Measurements from ENCODE around the gene BCR.

Gene BCR

GRCh38 chr22:23353696-23354095 is 173.4 kb downstream of the BCR start:
- no peak overlapping the region for H2AFZ ChIP-seq (ENCODE audit: low read depth)
- no peaks in the 10 kb centered on the region for H3K79me2 ChIP-seq (ENCODE audit: insufficient read depth, low read depth)
- H3K27me3 ChIP-seq (ENCODE audit: insufficient read depth, low read depth): no peaks in the 10 kb centered on the region
- no peaks in the 10 kb centered on the region for H3K4me1 ChIP-seq (ENCODE audit: low read depth, poor library complexity, severe bottlenecking)
- no peak overlapping the region for H3K27ac ChIP-seq
- no peak overlapping the region for H3K4me2 ChIP-seq
- no peak overlapping the region for H3K4me3 ChIP-seq (IDR thresholded peaks at IDR 0.05; ENCODE audit: insufficient read depth, low read depth, low read length)
- H3K9ac ChIP-seq: no peak overlapping the region
- no peaks in the 10 kb centered on the region for H3K36me3 ChIP-seq (ENCODE audit: insufficient read depth)
- TF ChIP-seq, protein P1, sequence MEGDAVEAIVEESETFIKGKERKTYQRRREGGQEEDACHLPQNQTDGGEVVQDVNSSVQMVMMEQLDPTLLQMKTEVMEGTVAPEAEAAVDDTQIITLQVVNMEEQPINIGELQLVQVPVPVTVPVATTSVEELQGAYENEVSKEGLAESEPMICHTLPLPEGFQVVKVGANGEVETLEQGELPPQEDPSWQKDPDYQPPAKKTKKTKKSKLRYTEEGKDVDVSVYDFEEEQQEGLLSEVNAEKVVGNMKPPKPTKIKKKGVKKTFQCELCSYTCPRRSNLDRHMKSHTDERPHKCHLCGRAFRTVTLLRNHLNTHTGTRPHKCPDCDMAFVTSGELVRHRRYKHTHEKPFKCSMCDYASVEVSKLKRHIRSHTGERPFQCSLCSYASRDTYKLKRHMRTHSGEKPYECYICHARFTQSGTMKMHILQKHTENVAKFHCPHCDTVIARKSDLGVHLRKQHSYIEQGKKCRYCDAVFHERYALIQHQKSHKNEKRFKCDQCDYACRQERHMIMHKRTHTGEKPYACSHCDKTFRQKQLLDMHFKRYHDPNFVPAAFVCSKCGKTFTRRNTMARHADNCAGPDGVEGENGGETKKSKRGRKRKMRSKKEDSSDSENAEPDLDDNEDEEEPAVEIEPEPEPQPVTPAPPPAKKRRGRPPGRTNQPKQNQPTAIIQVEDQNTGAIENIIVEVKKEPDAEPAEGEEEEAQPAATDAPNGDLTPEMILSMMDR (conservative IDR thresholded peaks at IDR 0.05; ENCODE audit: low read depth, low read length): no peak
- no peaks in the 10 kb centered on the region for H4K20me1 ChIP-seq (ENCODE audit: insufficient read depth)

- Histone ChIP-seq H3K4me2 (no peak overlapping the region), H3K9ac (no peak overlapping the region), H3K4me3 (IDR thresholded peaks at IDR 0.05; ENCODE audit: insufficient read depth, low read depth, low read length) (no peak overlapping the region), H4K20me1 (ENCODE audit: insufficient read depth) (no peaks in the 10 kb centered on the region), H3K36me3 (ENCODE audit: insufficient read depth) (no peaks in the 10 kb centered on the region), H2AFZ (ENCODE audit: low read depth) (no peak overlapping the region), H3K79me2 (ENCODE audit: insufficient read depth, low read depth) (no peaks in the 10 kb centered on the region), H3K27ac (no peak overlapping the region), H3K4me1 (ENCODE audit: low read depth, poor library complexity, severe bottlenecking) (no peaks in the 10 kb centered on the region), H3K27me3 (ENCODE audit: insufficient read depth, low read depth) (no peaks in the 10 kb centered on the region)
- TF ChIP-seq, protein P1 (conservative IDR thresholded peaks at IDR 0.05; ENCODE audit: low read depth, low read length): no peak
Measured at GRCh38 chr22:23356094-23356493, 175.8 kb downstream of the BCR start.

DNA sequence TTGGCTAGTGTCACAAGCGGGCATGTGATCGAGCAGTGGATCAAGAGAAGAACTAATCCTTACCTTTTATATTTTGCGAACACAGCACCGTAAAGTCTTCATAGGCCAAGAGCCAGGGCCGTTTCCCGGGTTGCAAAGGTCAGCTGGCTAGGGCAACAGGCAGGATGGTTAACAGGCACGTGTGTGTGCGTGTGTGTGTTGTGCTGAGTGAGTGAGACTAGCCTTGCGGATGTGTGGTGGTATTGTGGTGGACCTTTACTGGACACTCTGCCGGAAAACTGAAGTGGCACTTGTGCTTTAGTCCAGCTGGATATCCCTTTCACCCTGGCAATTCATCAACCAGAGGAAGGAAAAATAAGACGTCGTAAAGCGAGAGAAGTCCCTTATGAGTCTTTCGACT is 176.7 kb downstream of the BCR start:
- H3K9ac ChIP-seq: no peak overlapping the region
- TF ChIP-seq, protein P1 (conservative IDR thresholded peaks at IDR 0.05; ENCODE audit: low read depth, low read length): no peak
- H4K20me1 ChIP-seq (ENCODE audit: insufficient read depth): no peaks in the 10 kb centered on the region
- H3K27ac ChIP-seq: no peak overlapping the region
- H3K4me2 ChIP-seq: no peak overlapping the region
- no peaks in the 10 kb centered on the region for H3K4me1 ChIP-seq (ENCODE audit: low read depth, poor library complexity, severe bottlenecking)
- no peak overlapping the region for H3K4me3 ChIP-seq (IDR thresholded peaks at IDR 0.05; ENCODE audit: insufficient read depth, low read depth, low read length)
- H3K36me3 ChIP-seq (ENCODE audit: insufficient read depth): no peaks in the 10 kb centered on the region
- no peaks in the 10 kb centered on the region for H3K79me2 ChIP-seq (ENCODE audit: insufficient read depth, low read depth)
- H3K27me3 ChIP-seq (ENCODE audit: insufficient read depth, low read depth): no peaks in the 10 kb centered on the region
- H2AFZ ChIP-seq (ENCODE audit: low read depth): no peak overlapping the region

GRCh38 chr22:23359583-23360123 is 179.3 kb downstream of the BCR start:
- Histone ChIP-seq H3K4me1 (ENCODE audit: low read depth, poor library complexity, severe bottlenecking) (no peaks in the 10 kb centered on the region), H3K4me3 (IDR thresholded peaks at IDR 0.05; ENCODE audit: insufficient read depth, low read depth, low read length) (no peak overlapping the region), H3K4me2 (no peak overlapping the region), H3K9ac (no peak overlapping the region), H3K79me2 (ENCODE audit: insufficient read depth, low read depth) (no peaks in the 10 kb centered on the region), H2AFZ (ENCODE audit: low read depth) (no peak overlapping the region), H4K20me1 (ENCODE audit: insufficient read depth) (no peaks in the 10 kb centered on the region), H3K36me3 (ENCODE audit: insufficient read depth) (no peaks in the 10 kb centered on the region), H3K27me3 (ENCODE audit: insufficient read depth, low read depth) (no peaks in the 10 kb centered on the region), H3K27ac (no peak overlapping the region)
- TF ChIP-seq, protein P1 (conservative IDR thresholded peaks at IDR 0.05; ENCODE audit: low read depth, low read length): no peak
